HUES48 (cell line): Measurements from ENCODE around the gene TFAP2E.

Experiments used
- H3K27ac ChIP-seq: one replicate; pipeline ENCODE4 v1.7.0; 2013; ENCODE audit warnings: low read depth, low read length, inconsistent platforms
- H3K27me3 ChIP-seq: 2 replicates; pipeline ENCODE4 v1.6.1; 2013; ENCODE audit warnings: mild to moderate bottlenecking, low read length; ENCODE audit not compliant: control insufficient read depth, insufficient read depth
- H3K36me3 ChIP-seq: 2 replicates; pipeline ENCODE4 v1.6.1; 2013; ENCODE audit warnings: low read length; ENCODE audit not compliant: control insufficient read depth, insufficient read depth
- H3K4me1 ChIP-seq: 2 replicates; pipeline ENCODE4 v1.6.1; 2013; ENCODE audit warnings: mild to moderate bottlenecking, low read length; ENCODE audit not compliant: control insufficient read depth, insufficient read depth
- H3K4me3 ChIP-seq: 2 replicates; pipeline ENCODE4 v1.5.1; 2013; ENCODE audit warnings: mild to moderate bottlenecking, low read depth, low read length
- H3K9ac ChIP-seq: 2 replicates; pipeline ENCODE4 v1.6.1; 2013; ENCODE audit warnings: mild to moderate bottlenecking, low read depth, low read length, moderate library complexity
- H3K9me3 ChIP-seq: 2 replicates; pipeline ENCODE4 v1.6.1; 2013; ENCODE audit warnings: low read length; ENCODE audit not compliant: control insufficient read depth, insufficient read depth

The TFAP2E gene

DNA sequence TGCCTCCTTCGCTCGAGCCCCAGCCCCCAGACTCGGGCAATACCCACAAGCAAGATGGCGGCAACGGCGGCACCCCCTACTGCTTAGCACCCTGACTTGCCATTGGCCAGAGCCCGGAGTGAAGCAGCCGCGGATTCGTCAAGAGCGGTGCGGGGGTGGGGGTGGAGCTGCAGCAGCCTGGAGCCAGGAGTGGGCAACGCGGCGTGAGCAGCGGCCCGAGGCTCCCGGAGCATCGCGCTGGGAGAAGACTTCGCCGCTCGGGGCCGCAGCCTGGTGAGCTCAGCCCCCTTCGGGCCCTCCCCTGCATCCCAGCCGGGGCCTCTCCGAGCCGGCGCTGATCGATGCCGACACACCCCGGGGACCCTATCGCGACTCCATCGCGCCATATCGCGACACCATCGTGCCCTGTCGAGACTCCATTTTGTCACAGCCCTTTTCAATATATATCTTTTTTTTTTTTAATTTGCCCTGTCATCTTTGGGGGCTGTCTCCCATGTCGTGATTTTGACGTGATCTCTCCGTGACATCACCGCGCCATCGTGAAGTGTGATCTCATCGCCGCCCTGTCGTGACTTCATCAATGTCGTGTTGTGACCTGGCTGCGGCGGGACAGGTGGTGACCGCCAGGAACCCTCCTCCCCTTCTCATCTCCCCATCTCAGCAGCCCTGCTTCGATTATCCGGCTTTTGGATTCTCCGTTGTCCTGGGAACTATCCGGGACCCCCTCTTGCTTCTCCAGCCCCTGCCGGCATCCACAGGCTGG lies 15.3 kb upstream of the TFAP2E start, which contains the start of gene NCDN:
Gene NCDN (plus strand): TSS at position 189 of the 763 bp plus-strand sequence. CDS start 392 bp downstream, at position 581.
- peak within 1 kb of the TSS; percentile 83 for H3K4me3 ChIP-seq
- peak within 1 kb of the TSS; percentile 99 for H3K27ac ChIP-seq
- H3K9me3 ChIP-seq = no peaks in the 10 kb centered on the region

DNA sequence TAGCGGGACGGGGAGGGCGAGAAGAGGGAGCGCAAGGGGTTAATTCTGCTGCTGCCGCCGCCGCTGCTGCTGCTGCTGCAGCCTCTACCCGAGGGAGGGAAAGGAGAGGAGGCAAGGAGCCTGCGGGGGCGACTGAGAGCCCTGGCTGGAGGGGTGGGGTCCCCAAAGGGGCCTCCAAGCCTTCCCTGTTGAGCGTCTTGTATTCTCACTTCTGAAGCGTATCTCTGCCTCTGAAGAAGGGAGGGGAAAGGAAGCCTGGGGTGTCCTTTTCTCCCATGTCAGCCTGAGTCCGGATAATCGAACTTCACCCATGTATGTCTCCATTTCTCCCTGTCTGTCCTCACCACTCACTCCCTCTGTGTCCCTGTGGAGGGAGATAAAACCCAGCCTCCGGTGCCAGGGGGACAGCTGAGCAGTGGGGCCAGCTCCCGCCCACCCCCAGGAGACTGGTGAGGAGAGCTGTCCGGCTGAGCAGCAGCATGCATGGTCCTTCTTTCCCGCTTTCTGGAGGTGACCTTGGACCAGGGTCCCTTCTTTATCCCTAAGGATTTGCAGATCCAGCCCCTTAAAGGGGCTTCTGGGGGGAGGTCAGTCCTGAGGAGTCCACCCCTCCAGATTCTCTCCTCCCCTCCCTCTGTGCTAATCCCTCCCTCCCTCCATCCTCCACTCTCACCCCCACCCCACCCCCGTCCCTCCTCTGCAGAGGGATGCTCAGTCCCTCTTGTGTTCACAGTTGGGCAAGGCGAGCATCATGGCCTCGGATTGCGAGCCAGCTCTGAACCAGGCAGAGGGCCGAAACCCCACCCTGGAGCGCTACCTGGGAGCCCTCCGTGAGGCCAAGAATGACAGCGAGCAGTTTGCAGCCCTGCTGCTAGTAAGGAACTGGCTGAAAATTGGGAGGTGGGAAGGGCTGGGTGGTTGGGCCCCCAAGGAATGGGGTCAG lies 14.5 kb upstream of the TFAP2E start:
- H3K36me3 ChIP-seq = peaks cover 42% of the 10 kb centered on the region
- H3K27ac ChIP-seq = peak overlapping the region; percentile 99
- no peaks in the 10 kb centered on the region for H3K27me3 ChIP-seq
- H3K4me1 ChIP-seq = peaks cover 35% of the 10 kb centered on the region
- peak overlapping the region; percentile 94; the same call in 1 of the 2 replicates for H3K9ac ChIP-seq
- H3K4me3 ChIP-seq = peak overlapping the region; percentile 83
- no peaks in the 10 kb centered on the region for H3K9me3 ChIP-seq

More for the DNA sequence above, 15.3 kb upstream of the TFAP2E start, which contains the start of gene NCDN:
- Histone ChIP-seq H3K36me3 (peaks cover 42% of the 10 kb centered on the region), H3K4me1 (peaks cover 40% of the 10 kb centered on the region), H3K9ac (peak within 1 kb of the TSS; percentile 94), H3K27me3 (no peaks in the 10 kb centered on the region)

DNA sequence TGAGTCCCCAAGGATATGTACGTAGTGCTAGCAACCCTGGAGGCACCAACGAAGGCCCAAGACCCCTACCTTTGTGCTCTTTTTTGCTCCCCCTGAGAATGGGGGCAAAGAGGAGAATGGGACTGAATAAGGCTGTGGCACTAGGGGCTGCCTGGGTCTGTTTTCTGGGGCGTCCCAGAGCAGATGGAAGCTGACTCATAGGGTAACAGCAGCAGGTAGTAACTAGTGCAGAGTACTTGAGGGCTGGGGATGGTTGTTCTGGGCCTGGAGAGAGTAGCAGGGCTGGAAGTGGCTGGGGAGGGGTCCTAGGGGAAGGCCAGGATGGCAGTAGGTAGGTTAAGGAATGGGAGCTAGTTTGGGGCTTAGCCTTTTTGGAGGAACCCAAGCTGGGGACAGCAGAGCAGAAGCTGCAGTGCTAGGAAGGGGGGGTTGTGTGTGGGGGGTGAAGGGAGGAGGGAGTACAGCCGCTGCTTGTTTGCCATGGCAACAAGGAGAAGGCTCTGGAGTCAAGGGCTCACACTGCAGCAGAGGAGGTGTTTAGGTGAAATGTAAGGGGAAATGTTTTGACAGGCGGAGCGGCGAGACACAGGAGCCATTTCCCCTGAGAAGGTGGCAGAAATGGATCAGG lies 13.7 kb upstream of the TFAP2E start:
- Histone ChIP-seq H3K9me3 (no peaks in the 10 kb centered on the region), H3K27me3 (no peaks in the 10 kb centered on the region), H3K4me1 (peaks cover 27% of the 10 kb centered on the region), H3K9ac (no peak overlapping the region), H3K4me3 (no peak overlapping the region), H3K36me3 (peaks cover 46% of the 10 kb centered on the region), H3K27ac (no peak overlapping the region)

DNA sequence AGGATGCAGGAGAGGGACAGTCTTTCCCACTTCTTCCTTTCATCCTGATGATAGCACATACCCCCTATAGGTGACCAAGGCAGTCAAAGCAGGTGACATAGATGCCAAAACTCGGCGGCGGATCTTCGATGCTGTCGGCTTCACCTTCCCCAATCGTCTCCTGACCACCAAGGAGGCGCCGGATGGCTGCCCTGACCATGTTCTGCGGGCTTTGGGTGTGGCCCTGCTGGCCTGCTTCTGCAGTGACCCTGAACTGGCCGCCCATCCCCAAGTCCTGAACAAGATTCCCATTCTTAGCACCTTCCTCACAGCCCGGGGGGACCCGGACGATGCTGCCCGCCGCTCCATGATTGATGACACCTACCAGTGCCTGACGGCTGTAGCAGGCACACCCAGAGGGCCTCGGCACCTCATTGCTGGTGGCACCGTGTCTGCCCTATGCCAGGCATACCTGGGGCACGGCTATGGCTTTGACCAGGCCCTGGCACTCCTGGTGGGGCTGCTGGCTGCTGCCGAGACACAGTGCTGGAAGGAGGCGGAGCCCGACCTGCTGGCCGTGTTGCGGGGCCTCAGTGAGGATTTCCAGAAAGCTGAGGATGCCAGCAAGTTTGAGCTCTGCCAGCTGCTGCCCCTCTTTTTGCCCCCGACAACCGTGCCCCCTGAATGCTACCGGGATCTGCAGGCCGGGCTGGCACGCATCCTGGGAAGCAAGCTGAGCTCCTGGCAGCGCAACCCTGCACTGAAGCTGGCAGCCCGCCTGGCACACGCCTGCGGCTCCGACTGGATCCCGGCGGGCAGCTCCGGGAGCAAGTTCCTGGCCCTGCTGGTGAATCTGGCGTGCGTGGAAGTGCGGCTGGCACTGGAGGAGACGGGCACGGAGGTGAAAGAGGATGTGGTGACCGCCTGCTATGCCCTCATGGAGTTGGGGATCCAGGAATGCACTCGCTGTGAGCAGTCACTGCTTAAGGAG lies 12.6 kb upstream of the TFAP2E start:
- Histone ChIP-seq H3K27me3 (no peaks in the 10 kb centered on the region), H3K4me1 (peaks cover 19% of the 10 kb centered on the region), H3K27ac (no peak overlapping the region), H3K4me3 (no peak overlapping the region), H3K9ac (no peak overlapping the region), H3K9me3 (no peaks in the 10 kb centered on the region), H3K36me3 (peaks cover 53% of the 10 kb centered on the region)

DNA sequence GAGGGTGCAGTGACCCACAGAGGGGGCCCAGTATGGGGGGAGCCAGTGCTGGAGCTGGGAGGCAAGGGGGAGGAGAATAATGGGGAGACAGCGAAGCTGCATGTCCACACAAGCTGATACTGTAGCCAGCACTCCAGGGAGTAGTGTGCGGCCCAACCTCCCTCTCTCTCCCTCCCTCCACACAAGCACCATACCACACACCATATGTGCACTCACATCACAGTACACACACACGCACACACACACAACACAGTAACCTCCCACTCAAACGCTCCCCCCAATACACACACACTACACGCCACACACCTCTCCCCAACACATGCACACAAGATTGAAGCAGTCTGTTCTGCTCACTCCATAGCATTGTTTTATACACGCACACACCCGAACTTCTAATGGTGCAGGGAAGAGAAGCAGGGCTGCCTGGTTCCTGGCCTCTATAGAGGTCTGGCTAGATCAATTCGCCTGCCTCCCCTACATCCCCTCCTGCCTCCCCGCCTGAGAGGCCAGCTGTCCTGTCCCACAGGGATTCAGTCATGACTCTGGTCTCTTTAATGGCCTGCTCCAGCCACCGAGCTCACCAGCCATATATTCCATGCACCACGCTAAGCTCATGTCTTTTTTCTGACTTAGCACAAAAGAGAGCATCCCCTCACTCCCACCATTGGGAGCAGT lies 11.7 kb upstream of the TFAP2E start:
- no peak overlapping the region for H3K27ac ChIP-seq
- peaks cover 57% of the 10 kb centered on the region for H3K36me3 ChIP-seq
- H3K9ac ChIP-seq = no peak overlapping the region
- no peaks in the 10 kb centered on the region for H3K9me3 ChIP-seq
- H3K4me3 ChIP-seq = no peak overlapping the region
- no peaks in the 10 kb centered on the region for H3K27me3 ChIP-seq
- H3K4me1 ChIP-seq = peaks cover 10% of the 10 kb centered on the region

DNA sequence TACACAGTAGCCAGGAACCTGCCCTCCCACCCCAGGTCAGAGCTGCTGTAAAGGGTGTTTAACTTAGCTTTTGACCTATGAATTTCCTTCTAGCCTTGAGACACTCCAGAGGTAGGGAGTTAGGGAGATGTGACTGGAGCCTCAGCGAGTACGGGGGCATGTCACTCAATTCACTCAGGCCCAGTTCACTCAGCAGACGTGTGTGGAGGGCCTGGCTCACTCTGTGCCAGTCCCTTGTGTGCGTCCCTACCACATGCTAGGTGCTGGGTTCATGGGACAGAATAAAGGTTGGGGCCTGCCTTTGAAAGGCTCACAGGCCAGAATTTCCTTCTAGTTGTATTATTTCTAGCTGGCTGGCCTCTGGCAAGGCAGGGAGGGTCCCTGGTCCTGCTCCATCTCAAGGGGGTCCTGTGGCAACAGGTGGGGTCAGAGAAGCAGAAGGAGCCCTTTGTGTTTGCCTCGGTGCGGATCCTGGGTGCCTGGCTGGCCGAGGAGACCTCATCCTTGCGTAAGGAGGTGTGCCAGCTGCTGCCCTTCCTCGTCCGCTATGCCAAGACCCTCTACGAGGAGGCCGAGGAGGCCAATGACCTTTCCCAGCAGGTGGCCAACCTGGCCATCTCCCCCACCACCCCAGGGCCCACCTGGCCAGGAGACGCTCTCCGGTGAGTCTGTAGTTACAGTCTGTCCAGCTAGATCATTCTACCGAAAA lies 11.0 kb upstream of the TFAP2E start:
- H3K4me1 ChIP-seq = peaks cover 9% of the 10 kb centered on the region; the same call in 1 of the 2 replicates
- no peaks in the 10 kb centered on the region for H3K27me3 ChIP-seq
- H3K4me3 ChIP-seq = no peak overlapping the region
- H3K9me3 ChIP-seq = no peaks in the 10 kb centered on the region
- no peak overlapping the region for H3K27ac ChIP-seq
- peaks cover 63% of the 10 kb centered on the region for H3K36me3 ChIP-seq
- no peak overlapping the region for H3K9ac ChIP-seq

DNA sequence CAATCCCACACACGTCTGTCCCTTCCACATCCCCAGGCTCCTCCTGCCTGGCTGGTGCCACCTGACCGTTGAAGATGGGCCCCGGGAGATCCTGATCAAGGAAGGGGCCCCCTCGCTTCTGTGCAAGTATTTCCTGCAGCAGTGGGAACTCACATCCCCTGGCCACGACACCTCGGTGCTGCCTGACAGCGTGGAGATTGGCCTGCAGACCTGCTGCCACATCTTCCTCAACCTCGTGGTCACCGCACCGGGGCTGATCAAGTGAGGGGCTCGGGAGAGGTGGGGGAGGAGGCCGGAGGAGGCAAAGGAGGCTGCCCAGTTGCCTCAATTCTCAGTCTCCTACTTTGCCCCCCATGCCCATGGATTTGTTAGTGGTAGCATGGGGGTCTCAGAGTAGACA lies 9.9 kb upstream of the TFAP2E start:
- peaks cover 63% of the 10 kb centered on the region for H3K36me3 ChIP-seq
- no peaks in the 10 kb centered on the region for H3K9me3 ChIP-seq
- peaks cover 9% of the 10 kb centered on the region; the same call in 1 of the 2 replicates for H3K4me1 ChIP-seq
- H3K27ac ChIP-seq = no peak overlapping the region
- H3K4me3 ChIP-seq = no peak overlapping the region
- no peak overlapping the region for H3K9ac ChIP-seq
- H3K27me3 ChIP-seq = no peaks in the 10 kb centered on the region

DNA sequence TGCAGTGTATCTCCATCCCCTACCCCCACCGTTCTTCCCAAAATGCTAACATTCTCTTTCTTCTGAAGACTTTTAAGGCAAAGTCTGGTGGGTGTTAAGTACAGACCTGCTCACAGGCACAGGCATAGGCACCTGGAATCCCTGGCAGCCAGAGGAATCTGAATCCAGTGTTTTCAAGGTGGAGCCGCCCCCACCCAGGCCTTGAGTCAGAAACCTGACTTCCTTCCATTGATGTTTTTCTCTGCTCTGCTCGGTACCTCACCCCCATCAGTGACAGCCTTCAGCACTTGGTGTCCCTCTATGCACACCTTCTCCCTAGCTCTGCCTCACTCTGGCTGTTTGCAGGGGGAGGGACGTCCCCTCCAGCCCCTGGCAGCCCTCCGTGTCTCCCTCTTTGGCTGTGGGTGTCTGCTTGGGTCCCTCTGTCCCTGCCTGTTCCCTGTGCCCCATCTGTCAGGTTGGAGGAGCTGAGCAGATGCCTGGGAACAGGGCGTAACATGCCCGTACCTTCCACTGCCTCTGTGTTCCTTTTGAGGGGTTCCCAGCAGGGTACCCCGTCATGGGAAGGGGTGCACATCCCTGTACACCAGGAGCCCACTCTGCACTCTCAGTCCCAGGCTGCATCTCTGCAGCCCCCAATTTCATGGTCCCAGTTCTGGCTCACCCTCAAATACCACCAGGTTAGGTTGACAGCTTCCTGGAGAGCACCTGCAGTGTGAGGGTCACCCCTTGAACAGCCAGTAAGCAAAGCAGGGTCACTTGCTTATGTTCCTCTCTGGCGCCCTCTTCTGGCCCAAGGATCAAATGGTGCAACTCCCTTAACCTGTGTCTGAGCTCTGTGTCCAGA lies 8.9 kb upstream of the TFAP2E start:
- peaks cover under 1% of the 10 kb centered on the region; the same call in 1 of the 2 replicates for H3K4me1 ChIP-seq
- peaks cover 63% of the 10 kb centered on the region for H3K36me3 ChIP-seq
- H3K27me3 ChIP-seq = peaks cover 6% of the 10 kb centered on the region; the same call in 1 of the 2 replicates
- no peak overlapping the region for H3K4me3 ChIP-seq
- H3K27ac ChIP-seq = no peak overlapping the region
- no peaks in the 10 kb centered on the region for H3K9me3 ChIP-seq
- H3K9ac ChIP-seq = no peak overlapping the region
